NB4 (cell line): ENCODE data around the gene PDE8A.

ENCODE experiments used
- DNase-seq: peaks from one replicate; pipeline ENCODE4 v3.0.0; 2010; ENCODE audit warnings: low read depth
- H3K4me3 ChIP-seq: one replicate; pipeline ENCODE4 v1.5.1; 2011; ENCODE audit warnings: mild to moderate bottlenecking, low read depth, low read length, moderate library complexity
- CTCF ChIP-seq: IDR thresholded peaks from one replicate; pipeline ENCODE4 v1.5.1; 2012; ENCODE audit warnings: low read depth, low read length
- MYC ChIP-seq: IDR thresholded peaks from 2 replicates; pipeline ENCODE4 v1.6.1; 2011; ENCODE audit warnings: low read depth, low read length
- POLR2A ChIP-seq: IDR thresholded peaks from 2 replicates; pipeline ENCODE4 v1.6.1; 2011; ENCODE audit warnings: mild to moderate bottlenecking; ENCODE audit not compliant: insufficient read length; ENCODE audit errors: extremely low read depth
- TF ChIP-seq, protein P1 (sequence below): IDR thresholded peaks from 2 replicates; pipeline ENCODE4 v1.6.1; 2011; ENCODE audit warnings: low read depth, low read length

PDE8A gene

DNA sequence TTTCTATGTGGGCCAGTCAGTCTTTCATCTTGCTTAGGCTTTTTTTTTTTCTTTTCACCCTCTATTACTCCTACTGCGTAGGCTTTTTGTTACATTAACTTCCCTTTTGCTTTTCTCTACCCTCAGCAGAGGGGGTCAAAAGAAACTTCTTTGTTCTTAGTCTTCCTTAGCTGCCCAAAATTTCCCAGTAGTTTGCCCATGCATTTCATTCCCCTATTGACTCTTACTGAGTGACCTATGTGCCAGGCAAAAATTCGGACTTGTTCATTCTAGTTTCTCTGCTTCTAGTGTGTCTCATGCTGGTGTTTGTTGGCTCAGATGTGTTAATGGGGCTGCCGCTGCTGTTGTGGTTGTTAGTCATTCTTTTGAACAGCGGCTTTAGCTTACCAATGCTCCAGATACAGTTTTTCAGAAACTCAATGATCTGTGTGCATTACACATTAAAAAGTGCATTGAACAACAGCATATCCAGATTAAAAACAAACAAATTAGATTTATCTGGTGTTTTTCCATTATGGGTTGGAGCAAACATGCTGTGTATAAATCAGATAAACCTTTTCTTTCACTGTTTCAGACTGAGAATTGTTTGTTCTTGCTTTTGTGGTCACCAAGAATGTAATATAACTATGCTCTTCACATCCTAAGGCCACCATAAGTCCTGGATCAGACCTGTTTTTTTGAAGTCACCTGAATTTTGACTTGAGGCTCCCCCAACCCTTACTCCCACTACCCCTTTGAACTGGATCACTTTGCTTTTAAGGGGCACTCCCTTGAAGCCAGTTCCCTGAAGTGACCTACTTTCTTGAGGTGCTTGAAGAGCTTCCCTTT is 43.1 kb downstream of the PDE8A start:
- peak; percentile 32 for DNase-seq
- TF ChIP-seq MYC (no peak), POLR2A (no peak), CTCF (no peak)
- TF ChIP-seq, protein P1, sequence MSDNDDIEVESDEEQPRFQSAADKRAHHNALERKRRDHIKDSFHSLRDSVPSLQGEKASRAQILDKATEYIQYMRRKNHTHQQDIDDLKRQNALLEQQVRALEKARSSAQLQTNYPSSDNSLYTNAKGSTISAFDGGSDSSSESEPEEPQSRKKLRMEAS: no peak

GRCh38 chr15:85025516-85026251 is 44.0 kb downstream of the PDE8A start:
- DNase-seq: no peak
- no peak overlapping the region for H3K4me3 ChIP-seq
- TF ChIP-seq MYC (no peak), POLR2A (no peak), CTCF (no peak)
- TF ChIP-seq, protein P1: no peak

More for the DNA sequence above, 43.1 kb downstream of the PDE8A start:
- H3K4me3 ChIP-seq: no peak overlapping the region

GRCh38 chr15:85026304-85027032 is 44.8 kb downstream of the PDE8A start:
- TF ChIP-seq MYC (no peak), POLR2A (no peak), CTCF (no peak)
- TF ChIP-seq, protein P1: no peak
- H3K4me3 ChIP-seq: no peak overlapping the region

DNA sequence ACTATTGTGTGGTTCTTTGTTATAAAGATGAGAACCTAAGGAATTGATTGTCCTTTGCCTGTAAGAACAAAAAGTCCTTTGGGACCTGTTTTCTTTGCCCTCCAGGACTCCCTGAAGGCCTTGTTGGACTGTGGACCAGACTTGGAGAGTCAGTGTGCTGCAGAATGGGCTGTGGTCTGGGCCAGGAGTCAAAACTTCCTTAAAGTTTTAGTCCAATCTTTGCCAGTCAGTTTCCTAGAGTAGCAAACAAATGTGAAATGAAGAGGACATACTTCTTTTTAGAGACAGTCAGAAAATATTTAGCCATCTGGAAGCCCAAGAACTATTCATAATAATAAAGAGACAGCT is 45.4 kb downstream of the PDE8A start:
- DNase-seq: peak; percentile 39
- no peak overlapping the region for H3K4me3 ChIP-seq
- TF ChIP-seq, protein P1: no peak
- no peak for TF ChIP-seq MYC
- no peak for TF ChIP-seq POLR2A

More at GRCh38 chr15:85026304-85027032, 44.8 kb downstream of the PDE8A start:
- no peak for DNase-seq

GRCh38 chr15:85027421-85027820 is 45.8 kb downstream of the PDE8A start:
- no peak for DNase-seq
- H3K4me3 ChIP-seq: no peak overlapping the region
- TF ChIP-seq, protein P1: no peak
- no peak for TF ChIP-seq POLR2A
- no peak for TF ChIP-seq CTCF
- TF ChIP-seq MYC: no peak
